Activated T-cell treated with anti-CD3 and anti-CD28 coated beads, Interleukin-2, amount 50 U/mL, for 48 hours (primary cell): ENCODE results near the gene ZCCHC24.

Experiments used
- DNase-seq, 2 experiments: peaks; one replicate each; pipeline ENCODE4 v3.0.0-alpha.2; 2020

ZCCHC24 gene

DNA sequence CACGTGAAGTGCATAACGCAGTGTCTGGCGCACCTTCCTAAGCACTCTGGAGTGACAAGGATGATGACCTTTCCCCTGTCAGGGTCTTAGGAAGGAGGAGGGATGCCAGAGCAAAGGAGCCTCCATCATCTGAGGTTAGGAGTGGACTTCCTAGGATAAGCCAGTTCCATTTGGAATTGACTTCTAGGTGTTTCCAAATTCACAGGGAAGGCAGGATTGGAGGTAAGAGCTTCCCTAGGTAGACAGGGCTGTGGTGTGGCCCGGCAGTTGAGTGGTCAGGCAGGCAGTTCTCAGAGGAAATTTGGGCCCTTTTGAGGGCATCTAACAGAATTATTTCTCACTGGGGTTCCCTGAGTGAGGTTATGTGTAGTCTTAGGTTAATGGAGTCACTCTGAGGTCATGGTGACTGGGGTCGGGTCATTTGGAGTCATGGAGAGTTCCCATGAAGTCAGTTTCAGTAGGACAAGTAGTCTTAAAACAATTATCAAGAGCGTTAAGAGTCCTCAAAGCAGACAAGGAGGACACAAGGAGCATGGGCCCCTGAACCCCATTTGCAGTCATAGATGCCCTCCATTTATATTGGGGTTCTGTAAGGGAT, 89.9 kb downstream of the ZCCHC24 start:
- DNase-seq = peak in 1 of 2 experiments; percentile 25

DNA sequence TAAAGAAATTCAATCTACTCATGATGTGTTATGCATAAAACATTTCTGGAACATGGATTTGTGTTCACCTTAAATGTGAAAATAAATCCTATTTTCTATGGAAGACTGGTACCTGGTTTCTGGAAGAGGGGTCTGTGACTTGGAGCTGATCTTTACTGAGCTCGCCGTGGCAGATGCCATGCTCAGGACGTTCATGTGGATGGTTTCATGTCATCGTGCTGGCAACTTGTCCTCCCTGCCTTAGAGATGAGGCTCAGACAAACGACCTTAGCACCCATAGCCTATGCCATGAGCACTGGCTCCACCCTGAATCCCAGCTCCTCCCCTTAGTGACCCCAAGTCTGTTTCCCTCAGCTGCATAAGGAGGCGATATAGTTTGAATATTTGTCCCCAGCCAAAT, 90.8 kb downstream of the ZCCHC24 start:
- DNase-seq = no peak

DNA sequence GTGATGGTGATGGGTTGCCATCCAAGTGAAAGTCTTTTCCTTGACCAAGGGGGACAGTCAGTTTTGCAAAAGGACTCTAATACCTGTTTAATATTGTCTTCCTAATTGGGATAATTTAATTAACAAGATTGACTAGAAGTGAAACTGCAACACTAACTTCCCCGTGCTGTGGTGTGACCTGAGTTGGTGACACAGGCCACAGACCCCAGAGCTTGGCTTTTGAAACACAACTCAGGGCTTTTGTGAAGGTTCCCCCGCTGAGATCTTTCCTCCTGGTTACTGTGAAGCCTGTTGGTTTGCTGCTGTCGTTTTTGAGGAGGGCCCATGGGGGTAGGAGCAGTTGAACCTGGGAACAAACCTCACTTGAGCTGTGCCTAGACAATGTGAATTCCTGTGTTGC, 91.3 kb downstream of the ZCCHC24 start:
- no peak for DNase-seq

DNA sequence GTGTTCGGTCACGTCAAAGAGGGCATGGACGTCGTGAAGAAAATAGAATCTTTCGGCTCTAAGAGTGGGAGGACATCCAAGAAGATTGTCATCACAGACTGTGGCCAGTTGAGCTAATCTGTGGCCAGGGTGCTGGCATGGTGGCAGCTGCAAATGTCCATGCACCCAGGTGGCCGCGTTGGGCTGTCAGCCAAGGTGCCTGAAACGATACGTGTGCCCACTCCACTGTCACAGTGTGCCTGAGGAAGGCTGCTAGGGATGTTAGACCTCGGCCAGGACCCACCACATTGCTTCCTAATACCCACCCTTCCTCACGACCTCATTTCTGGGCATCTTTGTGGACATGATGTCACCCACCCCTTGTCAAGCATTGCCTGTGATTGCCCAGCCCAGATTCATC, 91.7 kb downstream of the ZCCHC24 start:
- DNase-seq = no peak

DNA sequence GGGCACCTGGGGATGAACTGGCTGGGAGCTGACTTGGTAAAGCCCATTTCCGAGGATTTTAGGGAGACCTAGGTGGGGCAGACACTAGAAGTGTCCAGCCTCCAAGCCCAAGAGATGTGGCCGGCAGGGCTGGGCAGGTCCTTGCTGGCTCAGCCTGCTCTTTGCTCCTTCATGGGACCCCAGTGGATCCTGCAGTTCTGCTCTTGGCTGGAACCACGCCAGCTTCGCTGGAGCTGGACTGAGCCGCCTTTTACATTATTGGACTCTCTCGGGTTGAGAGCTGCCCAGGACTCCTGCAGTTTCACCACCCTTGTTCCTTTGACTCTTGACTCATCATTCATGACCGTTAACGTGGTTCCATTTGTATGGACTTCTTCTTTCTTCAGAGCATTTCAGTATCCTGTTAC, 92.4 kb downstream of the ZCCHC24 start:
- DNase-seq = no peak

DNA sequence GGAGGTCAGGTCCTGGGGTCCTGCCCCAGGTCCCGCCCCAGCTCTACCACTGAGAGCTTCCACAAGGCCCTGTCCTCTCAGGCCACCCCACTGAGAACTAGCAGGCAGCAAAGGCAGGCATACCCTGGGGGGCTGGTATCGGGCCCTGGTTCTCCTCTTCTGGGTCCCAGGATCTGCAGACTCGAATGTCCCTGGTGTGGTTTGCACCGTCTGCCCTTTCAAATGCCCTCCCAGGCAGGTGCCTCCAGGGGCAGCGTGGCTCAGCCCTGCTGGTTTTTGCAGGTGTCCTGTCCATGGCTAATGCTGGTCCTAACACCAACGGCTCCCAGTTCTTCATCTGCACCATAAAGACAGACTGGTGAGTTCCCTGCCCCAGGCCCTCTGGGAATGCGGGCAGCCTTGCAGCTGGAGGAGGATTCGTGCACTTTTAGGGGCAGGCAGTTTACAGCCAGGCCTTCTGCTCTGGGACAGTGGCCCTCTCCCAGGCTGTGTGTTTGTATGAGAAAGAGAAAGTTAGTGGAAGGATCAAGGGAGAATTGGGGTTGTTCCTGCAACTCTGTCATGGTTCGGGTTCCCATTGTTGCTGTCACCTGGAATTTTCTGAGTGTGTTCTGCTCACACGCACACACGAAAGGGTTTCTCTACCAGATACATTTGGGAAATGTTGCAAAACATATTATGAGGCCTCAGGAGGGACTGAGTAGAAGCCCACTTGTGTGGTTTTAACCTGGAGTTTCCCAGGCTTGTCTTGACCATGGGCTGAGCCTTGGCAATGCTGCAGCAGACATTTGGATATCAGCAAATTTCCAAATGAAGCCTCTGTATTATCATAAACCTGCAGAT, 93.2 kb downstream of the ZCCHC24 start:
- DNase-seq = peak in 1 of 2 experiments; percentile 16

DNA sequence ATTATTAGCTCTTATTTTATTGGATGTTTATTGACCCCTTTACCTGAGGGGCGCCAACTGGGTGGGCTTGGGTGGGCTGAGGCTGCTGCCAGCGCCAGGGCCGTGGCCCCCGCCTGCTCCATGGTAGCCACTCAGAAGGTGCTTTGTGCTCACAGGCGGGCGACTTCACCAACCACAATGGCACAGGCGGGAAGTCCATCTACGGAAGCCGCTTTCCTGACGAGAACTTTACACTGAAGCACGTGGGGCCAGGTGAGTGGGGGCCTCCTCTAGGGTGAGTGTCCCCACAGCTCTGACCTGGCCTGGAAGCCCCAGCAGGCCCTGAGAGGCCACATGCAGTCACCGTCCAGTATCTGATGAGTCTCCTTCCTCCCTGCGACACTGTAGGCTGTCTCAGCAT, 94.1 kb downstream of the ZCCHC24 start:
- peak in 1 of 2 experiments; percentile 13 for DNase-seq

DNA sequence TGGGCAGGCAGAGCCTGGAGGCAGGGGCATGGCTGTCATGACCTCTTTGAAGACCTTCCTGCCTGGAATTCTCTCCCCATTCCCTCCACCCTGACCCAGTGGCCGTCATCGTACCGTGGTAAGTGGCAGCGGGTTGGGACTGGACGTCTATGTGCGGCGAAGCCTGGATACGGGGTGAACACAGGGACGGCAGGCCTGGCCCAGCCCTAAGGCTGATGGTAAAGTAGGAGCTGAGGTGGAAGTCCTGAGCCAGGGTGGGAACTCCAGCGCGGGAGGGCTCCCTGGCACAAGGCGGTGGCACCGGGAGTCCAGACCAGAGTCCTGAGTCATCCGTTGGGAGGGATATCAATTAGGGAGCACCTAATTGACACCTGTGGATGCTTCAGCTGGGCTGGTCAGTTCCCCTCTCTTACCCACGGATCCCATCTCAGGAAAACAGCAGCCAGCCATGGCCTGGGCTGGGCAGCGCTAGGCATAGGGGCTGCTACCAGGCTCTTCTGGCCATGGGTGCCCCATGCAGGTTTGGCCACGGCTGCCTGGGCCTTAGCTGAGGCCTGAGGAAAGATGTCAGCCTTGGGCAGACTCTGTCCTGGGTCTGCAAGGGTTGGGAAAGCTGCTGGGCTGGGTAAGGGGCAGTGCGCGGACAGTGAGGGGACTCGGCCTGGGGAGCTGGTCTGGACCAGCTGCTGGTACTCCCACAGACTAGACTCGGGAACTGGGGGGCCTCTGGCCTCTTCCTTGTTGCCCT, 94.8 kb downstream of the ZCCHC24 start:
- DNase-seq = peak in 1 of 2 experiments; percentile 17

DNA sequence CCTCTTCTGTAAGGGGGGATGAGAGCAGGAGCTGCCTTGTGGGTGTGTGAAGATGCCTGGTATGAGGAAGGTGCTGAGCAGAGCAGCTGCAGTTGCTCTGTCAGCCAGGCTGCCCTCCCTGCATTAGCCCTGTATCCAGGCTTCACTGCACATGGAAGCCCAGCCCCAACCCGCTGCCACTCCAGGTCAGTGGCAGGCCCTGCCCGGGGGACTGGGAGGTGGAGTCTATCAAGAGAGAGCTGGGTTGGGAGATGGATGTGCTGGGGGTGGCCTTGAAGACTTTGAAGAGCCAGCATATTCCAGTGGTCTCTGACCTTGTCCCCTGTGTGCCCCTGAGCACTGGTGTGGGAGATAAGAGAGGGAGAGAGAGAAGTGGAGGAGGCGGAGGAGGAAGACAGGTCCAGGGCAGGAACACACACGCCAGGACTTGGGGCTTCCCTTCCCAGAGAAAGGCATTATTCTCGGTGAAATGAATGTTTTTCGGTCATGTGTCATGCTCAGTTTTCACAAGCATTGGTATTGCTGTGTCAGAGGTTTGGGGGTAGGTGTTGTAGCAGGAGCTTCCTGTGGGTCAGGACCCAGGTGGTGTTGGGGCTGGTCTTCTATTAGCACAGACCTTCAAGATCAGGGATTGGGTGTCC, 95.5 kb downstream of the ZCCHC24 start:
- DNase-seq = peak in 1 of 2 experiments; percentile 16

DNA sequence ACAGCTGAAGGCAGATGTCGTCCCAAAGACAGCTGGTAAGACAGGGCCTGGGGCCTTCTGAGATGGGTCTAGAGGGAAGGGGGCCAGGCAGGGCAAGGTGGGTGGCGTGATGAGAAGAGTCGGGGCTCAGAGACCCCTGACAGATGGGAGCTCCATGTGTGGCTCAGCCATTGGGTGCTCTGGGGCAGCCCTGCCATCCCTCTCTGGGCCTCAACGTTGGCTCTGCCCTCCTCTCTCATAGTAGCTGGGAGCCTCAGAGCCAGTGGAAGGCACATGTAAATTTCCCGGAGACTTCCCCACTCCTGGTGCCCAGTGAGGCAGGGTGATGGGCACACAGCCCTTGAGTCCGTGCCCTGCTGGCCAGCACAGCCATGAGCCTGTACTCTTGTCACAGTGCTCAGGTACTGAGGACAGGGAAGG, 96.3 kb downstream of the ZCCHC24 start:
- DNase-seq = peak in 1 of 2 experiments; percentile 15

DNA sequence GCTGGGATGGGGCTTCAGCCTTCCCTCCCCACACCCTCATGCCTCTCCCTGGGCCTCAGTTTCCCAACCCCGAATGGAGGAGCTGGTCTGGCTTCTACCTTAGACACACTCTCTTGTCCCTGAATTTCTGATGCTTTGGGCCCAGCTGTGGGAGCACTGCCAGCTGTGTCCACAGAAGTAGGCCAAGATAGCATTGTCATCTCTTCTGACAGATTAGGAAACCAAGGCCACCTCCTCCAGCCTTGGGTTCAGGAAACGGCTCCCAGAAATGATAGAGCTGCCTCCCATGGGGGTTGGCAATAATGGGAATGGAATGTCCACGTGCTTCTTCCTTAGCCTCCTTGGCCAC, 96.8 kb downstream of the ZCCHC24 start:
- no peak for DNase-seq

DNA sequence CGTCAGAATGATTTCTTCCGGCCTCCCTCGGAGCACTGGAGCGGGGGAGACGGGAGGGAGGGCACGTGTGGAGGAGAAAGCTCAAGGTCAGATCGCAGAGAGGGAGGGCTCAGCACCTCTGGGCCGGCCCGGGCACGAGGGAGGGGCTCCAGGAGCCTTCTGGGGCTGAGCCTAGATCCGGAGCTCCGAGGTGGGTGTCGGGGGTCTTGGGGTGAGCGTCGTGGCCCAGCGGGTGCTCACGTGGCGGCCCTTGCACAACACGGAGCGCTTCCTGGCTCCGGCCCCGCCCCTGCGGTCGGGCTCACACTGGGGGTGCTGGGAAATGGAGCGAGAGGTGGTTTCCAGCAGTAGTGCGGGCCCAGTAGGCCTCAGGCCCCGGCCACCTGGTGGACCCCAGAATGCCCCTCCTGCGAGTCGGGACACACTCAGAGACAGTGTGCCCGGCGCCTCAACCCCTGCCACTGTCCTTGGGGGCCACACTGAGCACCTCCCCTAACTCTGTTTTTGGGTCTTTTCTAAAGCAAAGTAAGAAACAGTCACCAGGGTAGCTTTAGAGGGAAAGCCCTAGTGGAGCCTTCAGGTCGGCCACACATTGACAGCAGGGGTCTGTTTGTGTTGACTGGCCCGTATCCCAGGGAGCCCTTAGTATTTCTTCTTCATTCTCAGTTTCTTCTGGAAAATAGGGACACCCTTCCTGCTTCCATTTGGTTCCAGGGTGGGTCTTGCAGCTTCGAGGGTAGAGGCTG, 97.4 kb downstream of the ZCCHC24 start:
- peak; percentile 85 to 87 for DNase-seq

DNA sequence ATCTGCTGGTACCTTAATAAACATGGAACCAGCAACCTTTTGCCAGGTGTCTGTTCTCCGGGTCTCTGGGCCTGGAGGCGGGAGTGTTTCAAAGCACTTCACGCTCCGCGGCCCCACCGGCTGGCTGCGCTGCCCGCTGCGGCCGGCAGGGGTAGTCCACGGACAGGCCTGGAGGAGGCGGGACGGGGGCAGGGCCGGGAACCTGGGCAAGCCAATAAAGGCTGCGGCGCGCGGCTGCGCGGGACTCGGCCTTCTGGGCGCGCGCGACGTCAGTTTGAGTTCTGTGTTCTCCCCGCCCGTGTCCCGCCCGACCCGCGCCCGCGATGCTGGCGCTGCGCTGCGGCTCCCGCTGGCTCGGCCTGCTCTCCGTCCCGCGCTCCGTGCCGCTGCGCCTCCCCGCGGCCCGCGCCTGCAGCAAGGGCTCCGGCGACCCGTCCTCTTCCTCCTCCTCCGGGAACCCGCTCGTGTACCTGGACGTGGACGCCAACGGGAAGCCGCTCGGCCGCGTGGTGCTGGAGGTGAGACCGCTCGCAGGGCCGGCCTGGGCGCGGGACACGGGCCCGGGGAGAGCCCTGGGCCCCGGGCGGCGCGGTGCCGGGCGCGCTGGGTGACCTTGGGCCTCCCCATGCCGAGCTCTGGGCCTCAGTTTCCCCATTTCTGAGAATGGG, 98.1 kb downstream of the ZCCHC24 start, which contains the start of gene PPIF:
PPIF (plus strand) TSS at position 244 of the 668 bp plus-strand sequence; CDS start at position 324, 80 bp downstream.
- peak; percentile 99 for DNase-seq

DNA sequence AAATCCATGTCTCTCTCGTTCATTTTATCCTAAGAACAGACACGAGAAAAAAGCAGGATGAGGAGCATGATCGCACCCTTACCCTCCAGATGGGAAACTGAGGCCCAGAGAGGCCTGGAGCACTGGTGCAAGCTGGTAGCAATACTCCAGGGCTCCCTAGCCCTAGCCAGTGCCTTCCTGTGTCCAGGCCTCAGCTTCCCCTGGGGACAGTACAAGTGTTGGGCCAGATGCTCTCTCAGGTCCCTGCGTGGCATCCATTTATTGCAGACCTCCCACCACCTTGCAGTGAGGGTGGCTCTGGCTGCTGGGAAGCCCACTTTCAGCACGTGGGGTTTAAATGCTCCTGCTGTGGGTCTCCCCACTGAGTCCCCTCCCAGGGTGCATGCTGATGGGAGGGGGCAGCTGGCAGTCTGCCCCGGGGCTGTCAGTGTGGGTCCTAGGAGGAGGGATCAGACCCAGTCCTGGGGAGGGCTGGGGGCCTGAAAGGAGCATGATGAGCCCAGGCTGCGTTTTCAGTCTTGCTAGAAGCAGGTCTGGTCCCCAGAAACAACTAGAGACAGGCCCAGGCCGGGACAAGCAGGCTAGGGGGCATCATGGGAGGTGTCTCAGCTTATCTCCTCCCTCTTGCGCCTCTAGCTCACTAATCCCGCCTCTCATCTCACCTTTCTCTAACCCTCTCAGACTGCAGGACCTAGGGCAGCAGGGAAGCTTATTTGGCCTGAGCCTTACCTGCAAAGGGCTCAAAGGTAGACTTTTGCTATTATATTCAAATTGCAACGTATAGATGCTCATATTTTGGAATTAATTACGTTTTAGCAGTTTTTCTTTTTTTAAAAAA, 98.8 kb downstream of the ZCCHC24 start:
- peak; percentile 26 to 27 for DNase-seq

DNA sequence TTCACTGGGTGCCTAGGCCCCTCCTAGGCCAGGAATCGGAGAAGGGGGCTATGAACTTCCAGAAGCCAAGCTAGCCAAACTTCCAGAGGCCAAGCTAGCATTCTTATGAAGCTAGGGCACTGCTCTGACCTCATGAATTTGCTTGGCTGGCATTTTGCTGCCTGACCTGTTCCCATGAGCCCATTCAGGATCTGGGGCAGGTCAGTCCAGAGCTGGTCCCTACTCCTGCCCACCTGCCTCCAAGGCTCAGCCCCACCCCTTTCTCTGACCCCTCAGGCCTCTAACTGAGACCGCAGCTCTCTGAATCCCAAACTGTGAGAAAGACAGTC, 99.4 kb downstream of the ZCCHC24 start:
- peak; percentile 11 to 12 for DNase-seq

DNA sequence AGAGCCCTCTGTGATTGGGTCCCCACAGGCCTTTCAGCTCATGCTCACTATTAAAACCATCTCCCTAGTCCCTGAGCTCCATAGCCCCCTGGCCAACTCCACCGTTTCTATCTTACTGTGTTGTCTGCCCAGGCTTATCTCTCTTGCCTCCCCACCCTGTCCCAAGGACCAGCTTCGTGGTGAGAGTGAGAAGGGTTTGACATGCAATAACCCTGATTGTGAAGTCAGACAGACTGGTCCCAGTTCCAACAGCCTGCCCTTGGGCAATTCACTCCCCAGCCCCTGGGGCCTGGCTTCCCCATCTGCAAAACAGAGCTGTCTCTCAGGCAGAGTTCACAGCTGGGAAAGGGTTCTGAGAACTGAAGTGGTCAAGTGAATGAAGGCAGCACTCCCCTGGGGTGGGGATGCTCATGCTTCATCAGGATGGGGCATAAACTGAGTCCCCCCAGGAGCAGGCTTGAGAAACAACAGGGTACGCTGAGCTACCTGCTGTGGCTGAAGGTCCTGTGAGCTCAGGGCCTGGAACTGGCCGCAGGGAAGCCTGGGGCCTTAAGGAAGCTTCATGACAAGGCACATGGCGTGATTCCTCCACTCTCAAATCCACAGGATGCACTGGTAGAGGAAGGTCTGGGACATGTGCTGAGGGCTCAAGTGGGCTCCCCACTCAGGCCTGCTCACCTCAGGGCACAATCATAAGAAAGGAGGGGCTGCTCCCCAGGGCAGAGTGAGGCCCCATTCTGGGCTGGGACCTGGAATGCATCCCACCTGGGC, 100.0 kb downstream of the ZCCHC24 start:
- DNase-seq = peak; percentile 16

DNA sequence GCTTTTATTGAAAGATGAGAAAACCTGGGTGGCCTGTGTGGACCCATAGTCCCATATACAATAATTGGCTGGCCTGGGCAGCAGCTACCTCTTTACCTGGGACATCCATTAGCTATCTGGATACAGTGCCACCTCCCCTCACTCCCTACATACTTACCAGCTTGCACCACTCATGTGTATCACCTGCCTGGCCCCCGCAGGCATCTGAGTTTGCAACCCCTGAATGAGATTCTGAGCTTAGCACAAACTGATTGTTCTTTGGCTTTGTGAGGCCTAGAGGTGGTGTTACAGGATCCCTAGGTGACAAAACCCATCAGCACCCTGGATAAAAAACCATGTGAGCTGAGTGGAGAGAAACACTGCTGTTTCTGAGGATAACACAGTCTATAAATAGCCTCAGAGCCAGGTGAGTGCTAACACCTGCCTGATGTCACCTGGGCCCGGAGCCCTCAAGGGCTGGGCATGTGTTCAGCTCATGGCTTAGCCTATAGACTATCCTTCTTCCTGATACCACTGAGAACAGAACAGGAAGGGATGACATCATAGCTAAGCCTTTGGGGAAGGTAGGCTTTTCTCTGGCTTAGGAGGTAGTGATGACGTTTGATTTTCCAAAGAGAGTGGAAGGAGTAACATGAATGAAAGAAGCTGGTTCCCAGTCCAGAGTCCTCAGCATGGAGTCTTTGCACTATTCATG, 100.8 kb downstream of the ZCCHC24 start:
- peak in 1 of 2 experiments; percentile 11 for DNase-seq

DNA sequence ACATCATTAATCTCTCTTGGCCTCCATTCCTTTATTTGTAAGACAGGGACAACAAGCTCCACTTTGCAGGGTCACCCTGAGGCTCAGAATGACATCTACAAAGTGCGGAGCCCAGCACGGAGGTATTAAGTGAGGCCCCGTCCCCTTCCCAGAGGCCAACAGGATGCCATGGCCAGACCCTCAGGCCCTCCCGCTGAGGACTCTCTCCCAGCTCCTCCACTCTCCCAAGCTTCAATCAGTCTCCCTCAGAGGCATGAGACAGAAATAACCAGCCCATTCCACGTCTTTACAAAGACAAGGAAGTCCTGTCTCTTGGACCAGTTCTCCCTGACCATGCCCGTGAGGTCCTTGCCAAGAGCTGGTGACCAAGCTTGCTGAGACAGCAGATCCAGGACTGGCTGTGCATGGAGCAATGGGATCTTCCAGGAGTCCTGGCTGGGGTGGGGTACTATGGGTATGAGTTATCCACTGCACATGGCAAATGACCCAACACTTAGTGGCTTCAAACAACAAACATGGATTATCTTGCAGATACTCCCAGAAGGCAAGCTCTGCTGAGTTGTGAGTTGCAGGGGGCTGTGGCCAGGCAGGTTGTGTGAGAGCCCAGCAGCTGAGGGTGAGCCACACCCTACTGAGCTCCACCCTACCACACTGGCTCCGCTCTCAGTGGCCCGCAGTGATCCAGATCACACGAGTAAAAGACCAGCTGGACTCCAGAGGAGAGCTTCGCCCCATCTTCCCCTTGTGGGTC, 102.4 kb downstream of the ZCCHC24 start:
- peak; percentile 15 to 16 for DNase-seq
